Measurements from ENCODE around the gene CLCN2.
A peak's percentile ranks its signal among the peaks of the same experiment; 100 is the strongest.

The CLCN2 gene

DNA sequence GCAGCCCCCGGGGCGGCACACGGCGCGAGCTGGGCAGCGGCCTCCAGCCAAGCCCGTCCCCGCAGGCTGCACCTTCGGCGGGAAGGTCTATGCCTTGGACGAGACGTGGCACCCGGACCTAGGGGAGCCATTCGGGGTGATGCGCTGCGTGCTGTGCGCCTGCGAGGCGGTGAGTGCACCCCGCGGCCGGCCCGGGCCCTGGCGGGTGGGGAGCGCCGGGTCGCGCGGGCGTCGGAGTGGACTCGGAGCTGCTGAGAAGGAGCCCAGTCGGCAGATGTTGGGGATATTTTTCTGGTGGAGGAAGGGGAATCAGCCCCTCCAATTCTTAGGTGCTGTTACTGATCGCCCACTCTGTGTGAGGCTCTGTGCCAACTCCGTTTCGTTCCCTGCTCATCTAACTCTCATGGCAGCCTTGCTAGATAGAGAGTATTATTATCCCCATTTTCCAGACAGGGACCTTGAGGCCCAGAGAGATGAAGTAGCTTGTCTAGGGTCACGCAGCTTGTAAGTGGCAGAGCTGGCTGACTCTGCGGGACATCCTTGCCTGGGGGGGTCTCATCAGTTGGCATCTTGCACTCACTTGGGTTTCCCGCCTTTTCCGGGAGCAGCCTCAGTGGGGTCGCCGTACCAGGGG is 19.3 kb upstream of the CLCN2 start:
- DNase-seq (ENCODE audit: low read depth), result no peak

DNA sequence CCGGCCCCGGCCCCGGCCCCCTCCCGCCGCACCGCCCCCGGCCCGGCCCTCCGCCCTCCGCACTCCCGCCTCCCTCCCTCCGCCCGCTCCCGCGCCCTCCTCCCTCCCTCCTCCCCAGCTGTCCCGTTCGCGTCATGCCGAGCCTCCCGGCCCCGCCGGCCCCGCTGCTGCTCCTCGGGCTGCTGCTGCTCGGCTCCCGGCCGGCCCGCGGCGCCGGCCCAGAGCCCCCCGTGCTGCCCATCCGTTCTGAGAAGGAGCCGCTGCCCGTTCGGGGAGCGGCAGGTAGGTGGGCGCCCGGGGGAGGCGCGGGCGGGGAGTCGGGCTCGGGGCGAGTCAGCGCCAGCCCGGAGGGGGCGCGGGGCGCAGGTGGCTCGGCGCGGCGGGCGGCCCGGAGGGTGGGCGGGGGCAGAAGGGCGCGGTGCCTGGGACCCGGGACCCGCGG is 18.8 kb upstream of the CLCN2 start:
- DNase-seq (ENCODE audit: low read depth), result no peak

DNA sequence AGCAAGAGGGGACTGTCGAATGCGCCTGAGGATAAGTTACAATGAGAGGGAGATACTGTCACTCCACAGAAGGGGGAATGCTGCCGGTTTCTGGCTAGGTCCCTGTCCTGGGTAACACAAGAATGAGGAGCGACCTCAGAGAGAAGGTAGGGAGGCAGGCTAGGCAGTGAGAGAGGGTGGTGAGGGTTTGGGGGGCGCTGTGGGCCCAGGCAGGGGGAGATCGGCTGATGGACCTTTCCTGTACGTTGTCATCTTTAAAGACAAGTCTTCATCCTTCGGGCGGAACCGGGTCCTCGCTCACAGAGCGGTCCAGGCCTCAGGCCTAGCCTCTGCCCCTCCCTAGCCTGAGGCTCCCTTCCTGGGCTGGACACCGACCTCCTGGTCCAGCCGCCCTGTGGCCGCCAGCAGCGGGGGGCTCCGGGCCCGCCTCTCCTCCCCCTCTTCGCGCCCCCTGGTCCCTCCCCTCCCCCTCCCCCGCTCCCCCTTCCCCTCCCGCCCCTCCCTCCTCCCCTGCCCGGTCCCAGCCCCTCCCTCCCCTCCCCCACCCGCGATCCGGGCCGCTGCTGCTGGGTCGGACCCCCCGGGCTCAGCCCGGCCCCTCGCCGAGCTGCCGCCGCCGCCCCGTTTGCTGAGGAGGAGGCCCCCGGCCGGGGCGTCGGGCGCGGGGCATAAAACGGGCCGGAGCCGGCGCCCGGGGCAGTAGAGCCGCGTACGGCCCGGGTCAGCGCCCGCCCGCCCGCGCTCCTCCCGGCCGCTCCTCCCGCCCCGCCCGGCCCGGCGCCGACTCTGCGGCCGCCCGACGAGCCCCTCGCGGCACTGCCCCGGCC is 18.2 kb upstream of the CLCN2 start, which contains the start of gene CHRD:
TSS of gene CHRD (plus strand) at position 697 of the 827 bp plus-strand sequence. CDS start 265 bp downstream, outside the sequence.
- DNase-seq (ENCODE audit: low read depth), result no peak

DNA sequence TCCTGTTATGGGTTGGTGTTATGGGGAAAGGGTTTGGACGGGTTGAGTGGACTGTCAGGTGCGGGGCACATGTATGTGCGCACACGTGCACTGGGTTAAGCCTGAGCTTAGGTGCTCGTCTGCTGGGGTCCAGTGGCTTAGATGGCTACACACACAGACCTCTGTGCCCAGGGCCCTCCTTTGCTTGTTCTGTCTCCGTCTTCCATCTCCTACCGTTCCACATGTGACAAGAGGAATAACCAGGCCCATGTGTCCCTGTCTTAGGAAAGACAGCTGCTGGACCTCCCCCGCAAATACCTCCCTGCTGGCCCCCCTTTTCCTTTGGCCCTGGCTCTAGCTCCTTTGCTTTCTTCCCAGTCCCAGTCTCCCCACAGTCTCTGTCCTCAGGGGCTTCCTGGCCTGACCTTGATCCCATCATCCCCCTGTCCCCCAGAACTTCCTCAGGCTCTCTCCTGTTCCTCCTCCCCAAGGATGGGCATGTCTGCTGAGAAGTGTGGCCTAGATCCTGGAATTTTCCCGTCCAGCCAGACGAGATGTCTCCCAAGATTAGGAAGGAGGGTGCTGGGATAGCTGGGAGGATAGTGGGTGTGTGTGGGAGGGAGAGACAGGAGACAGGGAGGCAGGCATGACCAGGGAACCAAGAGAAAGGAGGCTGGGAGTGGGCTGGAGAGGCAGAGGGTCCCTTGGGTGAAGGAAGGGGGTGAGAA is 17.4 kb upstream of the CLCN2 start:
- no peak for DNase-seq (ENCODE audit: low read depth)

DNA sequence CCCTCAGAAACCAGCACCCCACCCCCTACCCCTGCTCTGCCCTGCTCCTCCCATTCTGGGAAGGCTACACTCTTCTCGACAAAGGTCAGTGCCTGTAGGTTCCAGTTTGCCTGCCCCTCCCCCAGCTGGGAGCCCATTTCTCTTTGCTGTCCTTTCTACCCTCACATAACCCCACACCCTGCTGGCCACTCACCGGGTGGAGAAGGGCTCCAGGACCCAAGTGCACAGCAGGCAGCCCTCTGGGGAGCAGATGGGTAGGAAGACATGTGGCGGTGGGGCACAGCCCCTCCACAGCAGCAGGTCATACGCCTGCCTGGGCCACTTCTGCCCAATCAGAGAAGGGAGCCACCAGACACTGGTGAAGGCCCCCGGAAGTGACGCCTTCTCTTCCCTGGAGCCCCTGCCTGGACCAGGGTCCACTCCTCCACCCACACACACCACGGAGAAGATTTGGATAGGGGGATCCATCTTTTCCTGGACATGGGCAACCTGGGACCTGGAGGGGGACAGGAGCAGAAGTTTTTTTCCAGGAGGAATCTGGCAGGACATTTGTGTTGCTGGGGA is 16.6 kb upstream of the CLCN2 start, which contains the start of gene THPO:
TSS of gene THPO (minus strand) at position 326 of the 564 bp plus-strand sequence. CDS start 1,948 bp downstream, outside the sequence.
- no peak for DNase-seq (ENCODE audit: low read depth)

DNA sequence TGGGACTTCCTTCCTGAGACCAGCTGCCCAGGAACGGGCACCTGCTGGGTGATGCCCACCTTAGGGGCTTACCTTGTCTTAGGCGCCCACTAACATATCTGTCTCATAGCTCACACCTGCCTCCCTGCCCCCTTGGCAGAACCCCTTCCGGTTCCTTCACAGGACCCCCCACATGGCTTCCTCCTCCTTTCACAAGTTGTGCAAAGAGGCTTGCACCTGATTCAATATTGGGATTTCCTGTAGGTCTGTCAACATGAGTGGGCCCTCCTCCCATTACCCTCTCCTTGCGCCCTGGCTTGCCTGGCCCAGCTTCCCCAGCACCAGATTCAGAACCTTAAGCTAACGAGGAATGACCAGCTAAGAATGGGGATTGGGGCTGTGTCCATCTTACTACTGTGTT is 16.0 kb upstream of the CLCN2 start:
- DNase-seq (ENCODE audit: low read depth), result no peak

DNA sequence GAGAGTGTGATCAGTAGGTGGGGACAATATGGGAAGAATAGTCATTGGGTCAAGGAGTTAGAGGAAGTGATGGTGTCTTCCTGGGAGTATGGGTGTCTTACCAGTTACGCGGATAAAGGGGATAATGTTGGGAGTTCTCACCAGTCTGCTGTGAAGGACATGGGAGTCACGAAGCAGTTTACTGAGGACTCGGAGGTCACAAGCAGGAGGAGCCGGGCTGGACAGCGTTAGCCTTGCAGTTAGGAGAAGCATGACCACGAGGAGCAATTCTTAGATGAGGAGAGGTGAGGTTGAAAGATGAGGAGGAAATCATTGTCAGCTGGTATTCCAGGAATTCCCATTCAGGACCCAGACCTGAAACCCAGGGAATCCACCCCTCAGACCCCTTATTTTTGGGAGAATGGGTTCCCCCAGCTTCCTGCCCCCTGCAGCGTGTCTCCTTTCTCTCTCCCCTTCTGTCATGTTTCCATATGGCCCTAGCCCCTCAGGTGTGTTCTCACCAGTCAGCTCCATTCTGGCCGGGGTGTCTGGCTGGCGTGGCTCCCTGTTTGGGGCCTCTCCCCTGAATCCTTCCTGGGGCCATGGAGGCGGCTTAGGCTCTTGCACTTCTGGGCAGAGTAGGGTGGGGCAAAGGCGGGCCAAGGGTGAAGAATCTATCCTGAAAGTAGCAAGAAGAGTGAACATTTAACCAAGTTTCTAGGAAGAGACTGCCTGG is 14.5 kb upstream of the CLCN2 start:
- no peak for DNase-seq (ENCODE audit: low read depth)

DNA sequence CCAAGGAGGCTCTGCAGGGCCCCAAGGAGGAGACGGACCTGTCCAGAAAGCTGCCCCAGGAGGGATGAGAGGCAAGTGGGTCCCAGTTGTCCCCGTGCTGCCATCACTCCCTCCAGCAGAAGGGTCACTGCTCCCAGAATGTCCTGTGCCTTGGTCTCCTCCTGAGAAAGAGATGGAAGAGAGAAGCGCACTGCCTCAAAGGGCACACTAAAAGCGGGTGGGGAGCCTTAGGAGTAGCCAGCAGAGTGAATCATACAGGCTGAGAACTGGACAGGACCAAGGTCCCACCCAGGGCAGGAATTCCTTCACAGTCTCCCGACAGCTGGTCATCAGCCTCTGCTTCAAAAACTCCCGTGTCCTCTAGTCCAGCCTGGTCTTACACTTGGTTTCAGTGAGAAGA is 12.0 kb upstream of the CLCN2 start:
- DNase-seq (ENCODE audit: low read depth), result no peak

DNA sequence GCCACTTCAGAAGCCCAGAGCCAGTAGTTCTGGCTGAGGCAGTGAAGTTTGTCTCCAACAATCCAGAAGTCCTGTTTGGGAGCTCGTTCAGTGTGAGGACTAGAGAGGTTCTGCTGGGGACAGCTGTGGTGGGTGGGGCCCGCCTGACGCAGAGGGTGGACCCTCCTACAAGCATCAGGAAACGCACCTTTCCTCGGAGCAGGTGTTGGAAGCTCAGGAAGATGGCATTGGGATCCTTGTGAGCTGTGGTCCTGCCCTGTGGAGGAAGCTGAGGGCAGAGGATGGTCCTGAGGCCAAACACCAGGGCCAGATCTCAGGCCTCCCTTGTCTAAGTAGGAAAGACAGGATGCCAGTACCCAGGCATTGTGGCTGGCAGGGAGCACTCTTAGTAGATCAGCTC is 11.5 kb upstream of the CLCN2 start:
- no peak for DNase-seq (ENCODE audit: low read depth)

DNA sequence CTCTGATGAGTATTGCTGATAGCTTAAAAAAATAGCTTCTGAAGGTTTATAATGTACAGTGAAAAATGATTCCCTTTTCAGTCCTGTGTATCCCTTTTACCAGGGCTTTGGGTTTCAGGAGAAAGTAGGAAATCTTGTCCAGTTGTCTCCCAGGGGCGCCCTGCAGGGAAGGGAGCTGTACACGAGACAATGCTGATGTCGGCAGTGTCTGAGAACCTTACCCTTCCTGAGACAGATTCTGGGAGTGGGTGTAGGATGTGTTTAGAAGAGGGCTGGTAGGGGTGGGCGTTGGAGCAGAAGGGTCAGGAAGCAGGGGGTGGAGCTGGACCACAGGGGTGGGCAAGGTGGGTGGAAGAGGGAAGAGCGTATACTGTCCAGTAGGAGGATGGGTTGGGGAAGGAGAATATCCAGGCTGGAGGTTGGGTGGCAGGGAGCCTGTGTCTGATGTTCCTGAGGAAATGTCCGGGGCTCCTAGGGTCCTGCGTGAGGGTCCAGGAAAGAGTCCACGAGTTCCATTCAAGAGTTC is 11.0 kb upstream of the CLCN2 start:
- DNase-seq (ENCODE audit: low read depth), result no peak

DNA sequence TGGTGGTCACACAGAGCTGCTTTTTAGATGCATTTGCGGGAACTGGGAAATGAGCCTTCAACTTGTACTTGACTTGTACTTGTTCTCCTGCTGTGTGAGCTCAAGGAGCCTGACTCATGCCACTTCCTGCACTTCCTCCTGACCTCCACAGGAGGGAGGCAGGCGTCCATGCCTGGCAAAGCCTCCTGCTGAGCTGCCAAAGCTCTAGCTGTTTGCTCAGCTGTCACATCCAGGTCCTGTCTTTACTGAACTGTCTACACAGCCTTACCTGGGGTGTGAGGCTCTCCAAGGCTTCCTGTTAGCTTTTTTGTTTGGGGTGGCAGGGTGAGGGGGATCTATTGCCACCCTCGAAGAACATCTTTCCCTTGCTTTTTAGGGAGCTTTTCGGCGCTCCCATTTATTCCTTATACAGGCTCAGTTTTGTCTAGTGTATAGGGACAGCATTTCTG is 10.2 kb upstream of the CLCN2 start:
- peak; percentile 74 for DNase-seq (ENCODE audit: low read depth)

DNA sequence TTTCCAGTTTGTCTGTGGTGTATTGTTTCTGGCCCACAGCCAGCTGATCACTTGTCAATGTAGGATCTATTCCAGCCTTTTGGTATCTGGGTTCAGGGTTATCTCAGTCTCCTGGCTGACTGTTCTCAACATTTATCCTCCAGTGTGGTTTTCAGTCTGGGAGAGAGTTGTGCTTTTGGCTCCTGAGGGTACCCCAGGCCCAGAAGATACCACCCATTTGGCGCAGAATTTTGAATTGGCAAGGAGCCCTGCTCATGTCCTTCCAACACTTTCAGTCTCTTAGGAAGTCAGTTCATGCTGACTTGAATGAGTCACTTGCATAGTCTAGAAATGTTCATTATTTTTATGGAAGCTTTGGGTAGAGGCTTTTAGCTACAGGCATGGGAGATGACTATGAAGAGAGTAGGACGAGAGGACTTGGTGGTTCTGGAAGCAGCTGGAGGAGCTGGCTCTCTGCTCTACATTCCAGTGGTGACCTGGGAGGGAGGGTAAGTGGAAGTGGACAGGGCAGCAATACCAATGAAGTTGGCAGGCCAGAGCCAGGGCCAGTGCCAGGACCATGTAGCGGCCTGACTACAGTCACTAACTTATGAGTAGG is 7.3 kb upstream of the CLCN2 start:
- no peak for DNase-seq (ENCODE audit: low read depth)

DNA sequence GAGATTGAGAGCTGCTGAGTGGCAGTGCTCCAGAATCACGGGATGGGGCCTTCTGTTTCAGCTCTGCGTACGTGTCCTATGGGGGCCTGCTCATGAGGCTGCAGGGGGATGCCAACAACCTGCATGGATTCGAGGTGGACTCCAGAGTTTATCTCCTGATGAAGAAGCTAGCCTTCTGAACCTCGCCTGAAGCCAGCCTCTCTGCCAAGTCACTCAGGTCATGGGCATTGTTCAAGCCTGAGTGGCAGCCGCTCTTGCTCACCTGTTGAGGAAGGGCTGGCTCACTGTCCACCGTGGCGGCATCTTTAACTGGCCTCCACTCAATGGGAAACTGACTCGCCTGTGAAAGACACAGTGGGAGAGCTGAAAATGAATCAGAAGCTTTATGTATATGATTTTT is 6.7 kb upstream of the CLCN2 start:
- no peak for DNase-seq (ENCODE audit: low read depth)

DNA sequence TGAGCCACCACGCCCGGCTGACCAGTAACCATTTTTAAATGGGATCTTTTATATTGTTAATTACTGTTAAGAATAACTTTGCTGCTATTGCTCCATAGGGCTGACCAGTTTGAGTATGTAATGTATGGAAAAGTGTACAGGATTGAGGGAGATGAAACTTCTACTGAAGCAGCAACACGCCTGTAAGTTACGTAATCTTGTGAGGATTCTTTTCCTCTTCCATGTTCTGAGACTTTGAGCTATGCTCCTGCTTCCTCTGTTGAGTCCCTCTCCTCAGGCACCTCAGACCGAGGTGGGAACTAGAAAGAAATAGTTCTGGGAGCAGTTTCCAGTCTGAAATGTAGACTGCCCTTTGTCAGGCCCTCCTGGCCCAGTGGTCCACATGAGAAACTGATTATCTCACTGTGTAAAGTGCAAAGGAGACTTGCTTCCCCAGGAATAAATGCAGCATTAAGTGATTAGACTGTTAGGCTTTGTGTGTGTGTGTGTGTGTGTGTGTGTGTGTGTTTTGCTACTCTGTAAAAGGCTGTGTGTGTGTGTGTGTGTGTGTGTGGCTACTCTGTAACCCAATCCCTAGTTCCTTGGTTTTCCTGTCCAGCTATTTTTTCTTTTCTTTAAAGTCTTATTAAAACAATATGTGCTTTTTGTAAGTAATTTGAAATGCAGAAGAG is 5.3 kb upstream of the CLCN2 start:
- DNase-seq (ENCODE audit: low read depth), result no peak

DNA sequence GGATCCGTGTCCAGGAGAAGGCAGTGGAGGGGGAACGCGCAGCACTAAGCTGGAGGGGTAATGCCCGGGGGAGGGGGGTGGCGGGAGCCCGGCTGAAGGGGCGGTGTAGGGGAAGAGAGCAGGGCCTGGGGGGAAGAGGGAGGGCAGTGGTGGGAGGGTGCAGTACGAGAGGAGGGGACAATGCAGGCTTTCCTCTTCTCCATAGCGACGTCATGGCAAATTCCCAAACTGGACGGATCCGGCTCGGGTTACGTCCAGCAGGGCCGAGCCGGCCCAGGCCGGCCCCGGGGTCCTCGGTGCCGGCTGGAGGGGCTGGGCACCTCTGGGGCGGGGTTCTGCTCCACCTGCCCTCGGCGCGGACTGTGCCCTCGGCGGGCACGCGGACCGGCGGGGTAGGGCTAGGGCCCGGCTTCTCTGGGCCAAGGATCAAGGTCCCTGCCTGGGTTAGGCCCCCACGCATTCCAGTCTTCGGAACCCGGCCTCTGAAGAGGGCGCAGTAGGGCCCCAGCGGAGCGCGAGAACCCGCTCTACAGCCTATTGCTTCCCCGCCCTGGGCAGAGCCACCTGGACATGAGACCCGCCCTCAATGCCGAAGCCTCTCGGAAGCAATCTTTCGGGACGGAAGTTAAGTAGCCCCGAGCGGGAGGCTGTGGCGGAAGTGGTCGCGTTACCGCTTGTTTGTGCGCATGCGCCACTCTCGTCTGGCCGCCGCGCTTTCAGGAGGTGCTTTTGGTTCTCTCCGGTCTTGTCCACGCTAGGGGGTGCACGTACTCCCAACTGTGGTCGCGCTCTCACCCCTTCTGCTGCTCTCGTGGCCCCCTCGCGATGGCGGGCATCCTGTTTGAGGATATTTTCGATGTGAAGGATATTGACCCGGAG is 1.5 kb upstream of the CLCN2 start:
- peak; percentile 93 for DNase-seq (ENCODE audit: low read depth)

DNA sequence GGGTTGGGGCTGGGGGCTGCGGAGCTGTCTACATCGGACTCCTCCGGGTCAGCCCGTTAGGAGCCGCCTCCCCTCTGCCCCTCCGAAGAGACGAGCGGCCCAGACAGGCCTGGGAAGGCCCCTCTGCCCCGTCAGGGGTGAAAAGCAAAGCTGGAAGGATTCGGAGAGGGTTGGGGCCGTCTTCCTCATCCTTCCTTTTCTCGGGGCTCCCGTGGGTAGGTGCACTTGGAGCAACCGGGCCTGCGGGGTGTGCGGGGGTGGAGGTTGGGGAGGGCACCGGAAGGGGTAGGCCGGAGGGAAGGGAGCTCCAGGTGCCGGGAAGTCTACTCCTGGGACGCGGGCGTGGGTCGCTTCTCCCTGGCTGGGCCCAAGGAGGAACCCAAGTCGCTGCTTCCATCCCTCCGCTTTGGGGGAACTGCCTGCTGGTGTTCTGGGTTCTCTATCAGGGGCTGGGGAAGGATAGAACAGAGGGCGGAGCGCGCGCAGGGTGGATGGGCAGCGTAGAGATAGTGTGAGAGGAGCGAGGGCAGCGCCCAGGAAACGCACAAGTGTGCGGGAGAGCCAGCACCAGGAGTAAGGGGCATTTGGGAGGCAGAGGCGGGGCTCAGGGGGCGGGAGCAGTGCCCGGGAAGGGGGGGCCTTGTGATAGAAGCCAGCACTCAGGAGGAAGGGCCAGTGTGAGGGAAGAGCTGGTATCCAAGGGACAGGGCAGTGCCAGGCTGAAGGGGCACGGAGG is 695 bp upstream of the CLCN2 start:
- DNase-seq (ENCODE audit: low read depth), result no peak

DNA sequence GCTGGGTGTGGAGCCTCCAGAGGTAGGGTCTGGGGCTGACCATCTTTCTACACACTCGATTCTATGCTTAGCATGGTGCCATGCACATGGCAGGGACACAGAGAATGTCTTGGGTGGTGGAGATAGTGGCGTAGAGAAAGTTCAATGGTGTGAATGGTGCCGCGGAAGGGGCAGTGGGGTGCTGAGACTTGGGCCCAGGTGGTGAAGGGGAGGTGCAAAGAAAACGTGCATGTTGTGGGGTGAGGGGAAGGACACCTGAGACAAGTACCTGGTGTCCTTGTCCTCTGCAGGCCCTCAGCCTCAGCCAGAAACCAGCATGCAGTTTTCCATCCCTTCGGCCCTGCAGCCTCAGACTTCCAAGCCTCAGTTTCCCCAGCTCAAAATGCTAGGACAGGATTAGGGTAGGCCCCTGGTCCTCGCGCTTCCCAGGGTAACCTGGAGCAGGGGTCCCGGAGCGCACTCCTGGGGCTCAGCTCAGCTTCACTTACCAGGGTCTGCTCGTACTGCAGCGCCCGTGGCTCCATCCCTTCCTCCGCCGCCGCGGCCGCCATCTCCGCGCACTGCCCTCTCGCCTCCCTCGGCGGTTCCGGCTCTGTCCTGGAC is 375 bp downstream of the CLCN2 start:
- no peak for DNase-seq (ENCODE audit: low read depth)

Data from GM04504 (cell line).